CD14-positive monocyte (primary cell): ENCODE results near the gene COMMD1. TPM values are rescaled to one million over a fixed set of nuclear protein-coding genes. Genes with fewer than 3 reads are reported as not detected.

ENCODE experiments used
- DNase-seq, 3 donors: peaks; one replicate each; pipeline ENCODE4 v3.0.0-alpha.2; 2011 to 2022
- H2AFZ ChIP-seq: 2 replicates; pipeline ENCODE4 v1.6.0; 2012; ENCODE audit warnings: mild to moderate bottlenecking, low read depth, low read length, inconsistent platforms; ENCODE audit not compliant: insufficient read depth, poor library complexity, severe bottlenecking
- H3K27ac ChIP-seq, 2 donors: 1 replicate in 1 of 2; 2 replicates in 1 of 2; pipeline ENCODE4 v1.5.1; 2012 to 2013; ENCODE audit warnings: low read length in 2 of 2, control low read depth in 1 of 2, inconsistent platforms in 1 of 2, low read depth in 1 of 2, mild to moderate bottlenecking in 1 of 2
- H3K27me3 ChIP-seq, 2 donors: one replicate each; pipeline versions ENCODE4 v1.6.0 to v1.6.1; 2011 to 2013; ENCODE audit warnings: low read length in 2 of 2; ENCODE audit not compliant: control insufficient read depth in 2 of 2, insufficient read depth in 2 of 2
- H3K36me3 ChIP-seq, 2 donors: replicated peaks in 1 of 2; 1 replicate in 1 of 2; 2 replicates in 1 of 2; pipeline versions ENCODE4 v1.5.1 to v1.6.1; 2012 to 2013; ENCODE audit warnings: low read length in 2 of 2, control low read depth in 1 of 2, inconsistent platforms in 1 of 2, mild to moderate bottlenecking in 1 of 2; ENCODE audit not compliant: insufficient read depth in 2 of 2, control insufficient read depth in 1 of 2
- H3K4me1 ChIP-seq, 2 donors: 1 replicate in 1 of 2; 2 replicates in 1 of 2; pipeline versions ENCODE4 v1.5.1 to v1.6.1; 2012 to 2013; ENCODE audit warnings: low read length in 2 of 2, control low read depth in 1 of 2, inconsistent platforms in 1 of 2, mild to moderate bottlenecking in 1 of 2, moderate library complexity in 1 of 2; ENCODE audit not compliant: insufficient read depth in 2 of 2, control insufficient read depth in 1 of 2
- H3K4me2 ChIP-seq: replicated peaks from 2 replicates; pipeline ENCODE3; 2012; ENCODE audit warnings: low read length, moderate library complexity, mild to moderate bottlenecking; ENCODE audit not compliant: poor library complexity, severe bottlenecking; ENCODE audit errors: extremely low read depth
- H3K4me3 ChIP-seq, 3 experiments: fragments of 200-600 bp in 1 of 3; sonication (generic) in 1 of 3; replicated peaks in 1 of 3; 1 replicate in 2 of 3; 2 replicates in 1 of 3; pipeline ENCODE4 v1.5.1; 2011 to 2013; ENCODE audit warnings: low read length in 3 of 3, mild to moderate bottlenecking in 3 of 3, control low read depth in 2 of 3, low read depth in 2 of 3, inconsistent platforms in 1 of 3, moderate library complexity in 1 of 3
- H3K79me2 ChIP-seq: 2 replicates; pipeline ENCODE4 v1.6.0; 2012; ENCODE audit warnings: mild to moderate bottlenecking, control low read depth, inconsistent platforms, low read length, moderate library complexity; ENCODE audit not compliant: insufficient read depth
- H3K9ac ChIP-seq: 2 replicates; pipeline ENCODE4 v1.6.0; 2017; ENCODE audit warnings: low read length, mild to moderate bottlenecking; ENCODE audit not compliant: insufficient read depth, poor library complexity, severe bottlenecking
- H3K9me3 ChIP-seq, 2 donors: replicated peaks in 1 of 2; 1 replicate in 1 of 2; 2 replicates in 1 of 2; pipeline versions ENCODE4 v1.5.1 to v1.6.1; 2012 to 2013; ENCODE audit warnings: low read length in 2 of 2, control low read depth in 1 of 2; ENCODE audit not compliant: control insufficient read depth in 1 of 2, insufficient read depth in 1 of 2
- H4K20me1 ChIP-seq: 2 replicates; pipeline ENCODE4 v1.6.0; 2012; ENCODE audit warnings: mild to moderate bottlenecking, low read length, control low read depth, moderate library complexity; ENCODE audit not compliant: insufficient read depth
- H3K27ac Mint-ChIP-seq, 7 donors: one replicate each; pipeline ENCODE4 v1.8.0; 2020; ENCODE audit warnings: mild to moderate bottlenecking in 7 of 7, mixed read lengths in 7 of 7, moderate library complexity in 6 of 7, inconsistent platforms in 2 of 7
- H3K27me3 Mint-ChIP-seq, 3 donors: one replicate each; pipeline ENCODE4 v1.8.0; 2021 to 2022; ENCODE audit warnings: low read depth in 3 of 3, mild to moderate bottlenecking in 3 of 3, mixed read lengths in 3 of 3, moderate library complexity in 3 of 3, inconsistent platforms in 1 of 3
- H3K36me3 Mint-ChIP-seq, 2 donors: one replicate each; pipeline ENCODE4 v1.8.0; 2020; ENCODE audit warnings: mixed read lengths in 2 of 2, inconsistent platforms in 1 of 2, mild to moderate bottlenecking in 1 of 2
- H3K4me1 Mint-ChIP-seq: one replicate; pipeline ENCODE4 v1.8.0; 2020; ENCODE audit warnings: mild to moderate bottlenecking, mixed read lengths
- H3K4me3 Mint-ChIP-seq, 2 donors: one replicate each; pipeline ENCODE4 v1.8.0; 2020; ENCODE audit warnings: mild to moderate bottlenecking in 2 of 2, mixed read lengths in 2 of 2, moderate library complexity in 1 of 2
- H3K9me3 Mint-ChIP-seq, 7 donors: one replicate each; pipeline ENCODE4 v1.8.0; 2020 to 2022; ENCODE audit warnings: mixed read lengths in 7 of 7, mild to moderate bottlenecking in 6 of 7, moderate library complexity in 6 of 7, inconsistent platforms in 2 of 7
- WGBS: methylation state at CpG from one replicate; pipeline ENCODE4 v1.1.5; 2013; ENCODE audit warnings: missing lambda C conversion rate; ENCODE audit not compliant: insufficient coverage; 5-methylcytosine and 5-hydroxymethylcytosine counted together
- intact Hi-C, 2 donors: fragments of 100-400 bp; cut with micrococcal nuclease; formaldehyde crosslinking; loops; one replicate each; pipeline versions ENCODE4 v1.15.0 to v1.15.1; 2023
- polyA plus RNA-seq, 3 donors: library from polyadenylated mRNA; depleted of rRNA in 1 of 3; unstranded in 2 of 3; stranded (reverse) in 1 of 3; fragments of 300-500 nt in 2 of 3; fragments of >200 nt in 1 of 3; fragmentation: Illumina TruSeq in 2 of 3; gene quantifications; 1 replicate in 2 of 3; 2 replicates in 1 of 3; pipeline ENCODE4 v1.2.3, GENCODE V29; 2012 to 2021
- TF ChIP-seq, protein P1 (sequence below): fragments of 200-600 bp; IDR thresholded peaks from one replicate; pipeline ENCODE4 v1.8.0; 2022; ENCODE audit warnings: antibody characterized with exemption, mild to moderate bottlenecking

Gene COMMD1
- polyA plus RNA-seq, 3 donors: 25.2 to 82.1 (median 70.7) TPM

DNA sequence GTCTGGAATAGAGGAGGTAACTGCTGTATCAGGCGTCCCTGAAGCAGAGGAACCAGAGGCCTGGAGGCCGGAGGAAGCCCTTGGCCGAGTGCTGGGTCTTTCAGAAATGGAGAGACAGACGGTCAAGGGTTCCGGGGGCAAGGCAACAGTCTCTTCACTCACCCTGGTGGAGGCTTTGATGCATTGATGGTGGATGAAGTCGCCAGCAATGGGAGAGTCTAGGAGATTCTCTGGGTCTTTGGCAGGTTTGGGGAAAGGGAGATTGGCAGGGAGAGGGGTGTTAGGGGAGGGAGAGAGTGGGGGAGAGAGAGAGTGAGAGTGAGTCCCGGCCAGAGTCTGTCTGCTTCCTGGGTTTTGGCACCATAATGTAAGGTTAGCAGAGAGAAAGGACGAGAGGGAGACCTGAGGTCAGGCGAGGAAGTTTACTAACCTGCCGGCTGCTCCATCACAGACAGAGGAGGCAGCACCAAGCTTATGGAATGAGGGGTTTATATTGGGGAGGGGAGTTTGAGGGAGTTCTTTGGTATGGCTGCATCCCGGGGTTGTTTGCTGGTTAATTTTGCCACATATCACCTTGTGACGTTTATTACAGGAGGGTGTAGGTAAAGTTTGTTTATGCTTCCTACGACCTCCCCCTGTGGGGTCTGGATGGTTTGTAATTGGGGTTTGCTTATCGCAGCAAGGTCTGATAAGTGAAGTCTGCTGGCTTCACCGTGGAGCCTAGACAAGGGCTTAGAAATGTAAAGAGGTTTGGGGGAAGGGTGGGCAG, 19.6 kb downstream of the COMMD1 start:
- H3K36me3 ChIP-seq: peaks cover under 1 to 9% of the 10 kb centered on the region in 2 donors
- no peak for DNase-seq
- WGBS: 98% methylated on average over 13 of the region's 15 CpGs
- H3K4me3 Mint-ChIP-seq: no peak overlapping the region
- peaks cover 4% of the 10 kb centered on the region for H3K4me1 Mint-ChIP-seq
- no peak overlapping the region for H3K4me3 ChIP-seq
- H3K9me3 ChIP-seq: no peaks in the 10 kb centered on the region
- H3K27me3 Mint-ChIP-seq: peaks cover 0 to 1% (median 1%) of the 10 kb centered on the region in 3 donors
- no peaks in the 10 kb centered on the region for H3K27me3 ChIP-seq
- H3K79me2 ChIP-seq: no peaks in the 10 kb centered on the region
- H3K4me1 ChIP-seq: no peaks in the 10 kb centered on the region
- intact Hi-C loops: no loop called here
- H3K9me3 Mint-ChIP-seq: peaks cover 0 to 4% (median 0%) of the 10 kb centered on the region in 7 donors
- peak overlapping the region in 1 of 7 donors; percentile 28 for H3K27ac Mint-ChIP-seq
- TF ChIP-seq, protein P1, sequence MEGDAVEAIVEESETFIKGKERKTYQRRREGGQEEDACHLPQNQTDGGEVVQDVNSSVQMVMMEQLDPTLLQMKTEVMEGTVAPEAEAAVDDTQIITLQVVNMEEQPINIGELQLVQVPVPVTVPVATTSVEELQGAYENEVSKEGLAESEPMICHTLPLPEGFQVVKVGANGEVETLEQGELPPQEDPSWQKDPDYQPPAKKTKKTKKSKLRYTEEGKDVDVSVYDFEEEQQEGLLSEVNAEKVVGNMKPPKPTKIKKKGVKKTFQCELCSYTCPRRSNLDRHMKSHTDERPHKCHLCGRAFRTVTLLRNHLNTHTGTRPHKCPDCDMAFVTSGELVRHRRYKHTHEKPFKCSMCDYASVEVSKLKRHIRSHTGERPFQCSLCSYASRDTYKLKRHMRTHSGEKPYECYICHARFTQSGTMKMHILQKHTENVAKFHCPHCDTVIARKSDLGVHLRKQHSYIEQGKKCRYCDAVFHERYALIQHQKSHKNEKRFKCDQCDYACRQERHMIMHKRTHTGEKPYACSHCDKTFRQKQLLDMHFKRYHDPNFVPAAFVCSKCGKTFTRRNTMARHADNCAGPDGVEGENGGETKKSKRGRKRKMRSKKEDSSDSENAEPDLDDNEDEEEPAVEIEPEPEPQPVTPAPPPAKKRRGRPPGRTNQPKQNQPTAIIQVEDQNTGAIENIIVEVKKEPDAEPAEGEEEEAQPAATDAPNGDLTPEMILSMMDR: no peak
- no peak overlapping the region for H2AFZ ChIP-seq
- no peak overlapping the region for H3K9ac ChIP-seq
- no peak overlapping the region for H3K27ac ChIP-seq
- no peaks in the 10 kb centered on the region for H4K20me1 ChIP-seq
- H3K36me3 Mint-ChIP-seq: peaks cover 15 to 26% of the 10 kb centered on the region in 2 donors
- no peak overlapping the region for H3K4me2 ChIP-seq

DNA sequence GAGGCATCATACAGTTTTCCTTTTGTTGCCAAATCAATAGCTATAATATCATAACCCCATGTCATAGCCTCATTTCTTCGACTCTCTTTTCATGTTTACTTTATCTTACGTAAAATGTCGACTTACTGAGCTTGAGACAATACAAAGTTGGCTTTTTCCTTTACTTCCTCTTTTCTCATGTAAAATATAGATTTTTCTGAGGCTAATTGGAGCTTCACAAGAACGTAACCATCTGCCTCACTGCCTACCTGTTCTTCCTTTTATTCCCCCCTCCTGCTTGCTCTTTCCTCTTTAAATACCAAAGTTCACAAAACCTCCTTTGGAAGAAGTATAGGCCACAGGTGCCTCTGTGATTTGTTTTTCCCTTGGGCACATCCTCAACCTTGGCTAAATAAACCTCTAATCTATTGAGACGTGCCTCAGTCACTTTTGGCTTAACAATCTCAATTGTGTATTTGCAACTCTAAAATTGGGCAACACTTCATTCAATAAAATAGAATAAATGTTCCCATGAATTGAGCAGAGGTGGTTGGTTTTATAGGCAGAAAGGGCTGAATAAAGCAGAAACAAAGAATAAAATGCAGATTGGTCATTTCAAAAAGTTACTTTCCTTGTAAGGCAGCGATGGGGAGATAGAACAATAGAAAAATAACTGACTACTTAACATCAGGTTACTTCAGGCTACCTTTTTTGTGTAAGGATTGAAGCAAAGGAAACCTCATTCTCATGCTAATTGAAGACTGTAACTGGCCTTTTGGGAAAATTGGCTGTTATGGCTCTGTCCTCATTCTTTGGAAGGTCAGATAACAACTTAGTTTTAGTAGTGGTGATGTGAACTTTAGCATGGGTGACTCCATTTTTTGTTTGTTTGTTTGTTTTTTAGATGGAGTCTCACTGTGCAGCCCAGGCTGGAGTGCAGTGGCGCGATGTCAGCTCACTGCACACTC, 21.3 kb downstream of the COMMD1 start:
- no peak overlapping the region for H3K27ac Mint-ChIP-seq
- H3K4me2 ChIP-seq: no peak overlapping the region
- H3K9me3 ChIP-seq: no peaks in the 10 kb centered on the region
- H3K79me2 ChIP-seq: no peaks in the 10 kb centered on the region
- TF ChIP-seq, protein P1: no peak
- no peaks in the 10 kb centered on the region for H3K4me1 ChIP-seq
- H3K36me3 Mint-ChIP-seq: peaks cover 11 to 17% of the 10 kb centered on the region in 2 donors
- H3K27me3 Mint-ChIP-seq: peaks cover 0 to 1% (median 1%) of the 10 kb centered on the region in 3 donors
- no peak overlapping the region for H2AFZ ChIP-seq
- DNase-seq: no peak
- intact Hi-C loops: no loop called here
- H3K4me3 Mint-ChIP-seq: no peak overlapping the region
- no peak overlapping the region for H3K27ac ChIP-seq
- no peak overlapping the region for H3K4me3 ChIP-seq
- H3K27me3 ChIP-seq: no peaks in the 10 kb centered on the region
- peaks cover 0 to 4% of the 10 kb centered on the region in 2 donors for H3K36me3 ChIP-seq
- H3K4me1 Mint-ChIP-seq: peaks cover 4% of the 10 kb centered on the region
- no peaks in the 10 kb centered on the region for H4K20me1 ChIP-seq
- peaks cover 0 to 4% (median 0%) of the 10 kb centered on the region in 7 donors for H3K9me3 Mint-ChIP-seq
- 67% methylated on average over 3 of the region's 8 CpGs for WGBS
- no peak overlapping the region for H3K9ac ChIP-seq
